ENCODE measurements around the gene ADD3.

GRCh38 chr10:110076559-110077318 lies 69.0 kb downstream of the ADD3 start:
- TF ChIP-seq BHLHE40 (IDR thresholded peaks at IDR 0.05; ENCODE audit: borderline replicate concordance in 1 of 2, low read depth in 2 of 2, low read length in 1 of 2), result no peak
- TF ChIP-seq PBX3 (IDR thresholded peaks at IDR 0.05; ENCODE audit: insufficient replicate concordance, low read depth, low read length), result peak; percentile 75

Measured in GM12878 (cell line).